GM18498 (cell line): ENCODE results near the gene UBE2G2.

Source experiments
- ATAC-seq: cut with Tn5 transposase; IDR thresholded peaks from one replicate; pipeline ENCODE4 v1.9.1; 2021; ENCODE audit warnings: mild to moderate bottlenecking, moderate library complexity; ENCODE audit not compliant: unreplicated experiment

The UBE2G2 gene

GRCh38 chr21:44792702-44793591, 8.7 kb downstream of the UBE2G2 start:
- ATAC-seq, result no peak

- no peak for ATAC-seq
Measured at GRCh38 chr21:44791993-44792392, 9.6 kb downstream of the UBE2G2 start.

DNA sequence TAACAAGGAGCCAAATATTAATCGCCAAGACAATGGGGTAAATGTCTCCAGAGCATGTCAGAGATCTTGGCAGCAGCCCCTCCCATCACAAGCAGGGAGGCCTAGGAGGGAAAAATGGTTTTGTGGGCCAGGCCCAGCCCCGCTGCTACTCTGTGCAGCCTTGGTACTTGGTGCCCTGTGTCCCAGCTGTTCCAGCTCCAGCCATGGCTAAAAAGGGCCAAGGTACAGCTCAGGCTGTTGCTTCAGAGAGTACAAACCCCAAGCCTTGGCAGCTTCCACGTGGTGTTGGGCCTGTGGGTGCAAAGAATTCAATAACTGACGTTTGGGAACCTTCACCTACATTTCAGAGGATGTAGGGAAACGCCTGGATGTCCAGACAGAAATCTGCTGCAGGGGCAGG, 10.4 kb downstream of the UBE2G2 start:
- no peak for ATAC-seq

GRCh38 chr21:44790368-44790767, 11.3 kb downstream of the UBE2G2 start:
- no peak for ATAC-seq

- ATAC-seq, result no peak
Measured at GRCh38 chr21:44789880-44790279, 11.7 kb downstream of the UBE2G2 start.

- ATAC-seq, result no peak
Measured at GRCh38 chr21:44785620-44786335, 15.8 kb downstream of the UBE2G2 start.

DNA sequence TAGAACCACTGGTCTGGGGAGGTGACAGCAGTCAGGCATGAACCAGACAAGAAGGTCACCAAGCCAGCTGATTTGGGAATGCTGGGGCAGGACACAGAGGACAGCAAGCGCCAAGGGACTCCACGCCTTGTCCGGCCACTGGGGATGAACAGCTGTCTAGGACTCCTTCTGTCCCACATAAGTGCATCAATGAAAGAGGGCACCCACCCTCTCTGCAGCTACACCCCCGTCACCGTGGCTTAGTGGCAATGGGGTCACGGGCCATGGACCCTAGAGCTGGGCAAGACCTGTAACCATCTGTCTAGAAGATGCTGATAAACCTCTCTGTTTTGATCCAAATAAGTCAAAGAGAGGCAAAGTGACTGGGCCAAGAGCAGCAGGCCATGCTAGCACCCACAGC, 16.8 kb downstream of the UBE2G2 start:
- ATAC-seq, result no peak

GRCh38 chr21:44783020-44783696, 18.5 kb downstream of the UBE2G2 start:
- no peak for ATAC-seq

- ATAC-seq, result no peak
Measured at GRCh38 chr21:44780767-44781459, 20.7 kb downstream of the UBE2G2 start.

GRCh38 chr21:44780137-44780502, 21.5 kb downstream of the UBE2G2 start:
- no peak for ATAC-seq

- no peak for ATAC-seq
Measured at GRCh38 chr21:44779417-44780136, 22.0 kb downstream of the UBE2G2 start.

DNA sequence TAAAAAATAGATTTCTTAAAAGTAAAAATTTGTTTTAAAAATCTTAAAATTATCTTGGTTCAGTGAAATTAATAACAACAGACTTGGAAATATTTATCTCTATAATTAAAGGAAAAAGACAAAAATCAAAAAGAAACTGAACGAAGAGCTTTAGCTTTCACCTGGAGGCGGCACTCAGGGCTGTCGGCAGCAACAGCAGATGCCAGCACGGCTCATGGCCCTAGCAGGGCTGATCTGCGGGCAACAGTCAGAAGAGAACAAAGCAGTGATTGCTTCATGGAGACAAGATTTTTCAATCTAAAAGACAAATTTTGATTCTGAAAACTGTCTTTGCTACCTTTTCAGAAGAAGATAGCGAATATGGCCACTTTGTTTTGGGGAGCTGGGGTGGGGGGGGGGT, 22.6 kb downstream of the UBE2G2 start:
- no peak for ATAC-seq

DNA sequence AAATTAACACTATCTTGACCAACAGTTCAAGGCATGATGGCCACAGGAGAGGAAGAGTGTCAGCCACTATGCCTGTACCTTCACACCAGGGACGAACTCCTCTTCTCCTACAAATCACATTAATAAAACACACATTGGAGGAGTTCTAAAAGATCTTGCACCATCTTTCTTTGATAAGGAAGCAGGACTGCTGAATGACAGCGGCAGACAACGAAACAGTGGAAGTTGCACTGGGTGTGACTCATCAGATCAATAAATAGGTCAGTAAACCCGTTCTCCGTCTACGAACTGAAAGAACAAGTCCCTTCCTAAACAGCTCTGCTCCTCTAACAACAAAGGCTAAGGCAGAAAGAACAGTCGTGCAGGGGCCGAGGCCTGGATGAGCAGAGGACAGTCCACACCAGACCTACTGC, 23.1 kb downstream of the UBE2G2 start:
- ATAC-seq, result no peak

DNA sequence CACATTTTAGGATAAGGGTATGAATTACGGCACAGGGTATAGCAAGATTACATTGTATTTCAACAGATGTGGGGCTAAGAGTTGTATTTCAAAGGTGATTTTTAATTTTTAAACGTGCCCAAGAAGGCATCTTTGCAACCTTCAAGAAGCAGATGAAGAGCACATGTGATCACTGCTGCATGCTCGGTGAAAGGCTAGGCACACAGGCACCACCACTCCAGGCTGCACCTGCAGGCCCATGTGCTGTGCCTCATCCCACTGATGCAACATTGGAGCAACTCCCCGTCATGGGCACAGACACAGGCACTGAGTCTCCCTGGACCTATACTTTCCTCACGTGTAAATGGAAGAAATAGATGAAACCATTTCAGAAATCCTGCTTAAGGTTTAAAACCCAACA, 23.5 kb downstream of the UBE2G2 start:
- no peak for ATAC-seq

- ATAC-seq, result no peak
Measured at GRCh38 chr21:44774972-44775371, 26.6 kb downstream of the UBE2G2 start.

GRCh38 chr21:44773291-44773932, 28.2 kb downstream of the UBE2G2 start:
- ATAC-seq, result no peak

GRCh38 chr21:44771896-44772525, 29.6 kb downstream of the UBE2G2 start:
- no peak for ATAC-seq

DNA sequence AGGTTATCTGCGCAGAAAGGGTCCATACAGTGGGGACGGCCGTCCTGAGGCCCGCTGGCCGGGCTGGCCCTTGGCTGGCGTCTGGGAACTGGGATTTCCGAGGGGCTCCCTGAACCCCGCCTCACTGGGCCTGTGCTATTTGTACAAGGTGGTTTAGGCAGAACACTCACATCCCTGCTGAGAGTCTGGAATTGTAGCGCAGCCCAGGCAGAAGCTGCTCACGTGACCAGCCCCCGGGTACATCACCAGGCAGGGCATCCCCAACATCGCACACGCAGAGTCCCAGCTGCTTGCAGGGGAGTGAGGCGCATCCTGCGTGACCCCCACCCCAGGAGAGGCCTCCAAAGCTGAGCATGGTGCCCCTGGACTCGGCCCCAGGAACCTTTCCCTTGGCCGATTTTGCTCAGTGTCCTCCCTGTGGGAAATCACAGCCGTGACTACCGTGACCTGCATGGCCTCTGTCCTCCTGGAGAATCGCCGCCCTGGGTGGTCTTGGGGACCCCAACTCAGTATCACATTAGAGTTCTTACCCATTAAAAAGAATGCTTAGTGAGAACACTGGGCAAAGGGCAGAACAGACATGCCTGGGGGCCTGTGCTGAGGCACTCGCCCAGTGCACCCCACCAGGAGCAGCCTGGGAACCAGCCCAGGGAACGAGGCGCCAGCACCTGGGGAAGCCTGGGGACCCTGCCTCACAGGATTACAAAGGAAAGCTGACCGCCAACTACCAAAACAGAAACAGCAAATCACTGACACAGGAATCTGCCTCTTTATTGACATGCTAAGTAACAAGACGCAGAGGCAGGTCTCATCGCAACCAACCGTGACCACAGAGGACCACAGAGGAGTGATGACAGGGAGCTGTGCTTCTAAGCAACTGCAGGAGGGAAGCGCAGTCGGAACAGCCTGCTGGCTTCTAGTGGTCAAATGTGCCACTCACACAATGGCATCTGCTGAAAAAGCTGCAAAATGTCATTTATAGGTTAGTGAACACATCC, 33.5 kb downstream of the UBE2G2 start:
- no peak for ATAC-seq
